Mesothelial cell of epicardium (in vitro differentiated cells): ENCODE data around the gene ME3. TPM values are rescaled to one million over a fixed set of nuclear protein-coding genes. Genes with fewer than 3 reads are reported as not detected.
"Not testable (repeated sequence)": the region's sequence is repeated elsewhere in the genome, so short reads cannot be mapped to it uniquely, and the experiment has no call there.

Experiments used
- DNase-seq, 2 experiments: peaks; one replicate each; pipeline ENCODE4 v3.0.0; 2021; ENCODE audit warnings: low spot score in 2 of 2; ENCODE audit not compliant: unreplicated experiment in 2 of 2
- H3K27ac Mint-ChIP-seq: 2 replicates; pipeline ENCODE4 v1.8.0; 2021; ENCODE audit warnings: mixed read lengths
- H3K27me3 Mint-ChIP-seq: 2 replicates; pipeline ENCODE4 v1.8.0; 2021; ENCODE audit warnings: low read depth, mixed read lengths
- H3K36me3 Mint-ChIP-seq: 2 replicates; pipeline ENCODE4 v1.8.0; 2021; ENCODE audit warnings: mixed read lengths
- H3K4me1 Mint-ChIP-seq: 2 replicates; pipeline ENCODE4 v1.8.0; 2021; ENCODE audit warnings: mixed read lengths
- H3K4me3 Mint-ChIP-seq: 2 replicates; pipeline ENCODE4 v1.8.0; 2021; ENCODE audit warnings: mild to moderate bottlenecking, moderate library complexity, mixed read lengths
- H3K9me3 Mint-ChIP-seq: 2 replicates; pipeline ENCODE4 v1.8.0; 2021; ENCODE audit warnings: mixed read lengths
- total RNA-seq: library from RNA; stranded (reverse); gene quantifications from 3 replicates; pipeline ENCODE4 v1.2.1, GENCODE V29; 2021
- TF ChIP-seq, protein P1 (sequence below): fragments of 200-600 bp; sonication (generic); IDR thresholded peaks from one replicate; pipeline ENCODE4 v1.5.0; 2021; ENCODE audit warnings: antibody characterized with exemption; ENCODE audit not compliant: unreplicated experiment

The ME3 gene
- total RNA-seq, 1 donor from 2014 or later, result 11.8 TPM

DNA sequence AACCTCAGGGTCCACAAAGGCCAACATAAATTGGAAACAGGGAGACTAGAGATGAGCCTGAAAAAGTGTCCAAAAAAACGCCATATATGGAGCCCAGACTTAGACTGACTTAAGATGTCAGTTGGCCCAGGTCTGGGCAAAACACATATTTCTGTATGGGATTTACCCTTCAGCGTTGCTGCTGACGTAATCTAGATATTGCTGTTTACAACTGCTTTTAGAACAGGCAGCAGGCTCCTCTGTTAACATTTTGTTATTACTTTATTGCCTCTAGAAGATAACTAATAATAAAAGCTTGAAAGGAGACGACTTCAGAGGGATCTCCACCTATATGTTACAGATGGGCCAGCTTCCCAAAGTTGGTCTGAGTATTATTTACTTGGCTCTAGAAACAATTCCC is 8.7 kb downstream of the ME3 start:
- no peak overlapping the region for H3K4me3 Mint-ChIP-seq
- TF ChIP-seq, protein P1, sequence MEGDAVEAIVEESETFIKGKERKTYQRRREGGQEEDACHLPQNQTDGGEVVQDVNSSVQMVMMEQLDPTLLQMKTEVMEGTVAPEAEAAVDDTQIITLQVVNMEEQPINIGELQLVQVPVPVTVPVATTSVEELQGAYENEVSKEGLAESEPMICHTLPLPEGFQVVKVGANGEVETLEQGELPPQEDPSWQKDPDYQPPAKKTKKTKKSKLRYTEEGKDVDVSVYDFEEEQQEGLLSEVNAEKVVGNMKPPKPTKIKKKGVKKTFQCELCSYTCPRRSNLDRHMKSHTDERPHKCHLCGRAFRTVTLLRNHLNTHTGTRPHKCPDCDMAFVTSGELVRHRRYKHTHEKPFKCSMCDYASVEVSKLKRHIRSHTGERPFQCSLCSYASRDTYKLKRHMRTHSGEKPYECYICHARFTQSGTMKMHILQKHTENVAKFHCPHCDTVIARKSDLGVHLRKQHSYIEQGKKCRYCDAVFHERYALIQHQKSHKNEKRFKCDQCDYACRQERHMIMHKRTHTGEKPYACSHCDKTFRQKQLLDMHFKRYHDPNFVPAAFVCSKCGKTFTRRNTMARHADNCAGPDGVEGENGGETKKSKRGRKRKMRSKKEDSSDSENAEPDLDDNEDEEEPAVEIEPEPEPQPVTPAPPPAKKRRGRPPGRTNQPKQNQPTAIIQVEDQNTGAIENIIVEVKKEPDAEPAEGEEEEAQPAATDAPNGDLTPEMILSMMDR, result no peak
- H3K4me1 Mint-ChIP-seq, result peaks cover 1% of the 10 kb centered on the region
- no peaks in the 10 kb centered on the region for H3K9me3 Mint-ChIP-seq
- peaks cover 42% of the 10 kb centered on the region for H3K27me3 Mint-ChIP-seq
- H3K36me3 Mint-ChIP-seq, result no peaks in the 10 kb centered on the region
- H3K27ac Mint-ChIP-seq, result no peak overlapping the region
- DNase-seq, result no peak

DNA sequence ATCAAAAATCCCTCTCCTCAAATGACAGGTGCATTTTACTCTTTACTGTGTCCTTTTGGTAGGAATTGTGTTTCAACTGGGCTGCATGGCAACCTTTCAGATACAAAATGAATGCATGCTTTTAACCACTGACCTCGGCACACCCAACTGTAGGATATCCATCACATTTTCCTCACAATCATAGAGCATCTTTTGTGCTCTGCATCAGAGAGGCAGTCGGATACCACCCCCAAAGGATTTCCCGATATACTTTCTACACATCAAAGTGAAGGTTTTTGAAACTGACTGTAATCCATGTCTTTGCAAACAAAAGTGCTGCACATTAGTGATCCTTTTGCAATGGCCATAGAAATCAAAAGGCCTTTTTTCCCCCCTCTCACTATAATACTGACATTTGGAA is 9.1 kb downstream of the ME3 start:
- TF ChIP-seq, protein P1, result no peak
- H3K9me3 Mint-ChIP-seq, result no peaks in the 10 kb centered on the region
- no peak overlapping the region for H3K27ac Mint-ChIP-seq
- peaks cover 37% of the 10 kb centered on the region for H3K27me3 Mint-ChIP-seq
- DNase-seq, result no peak
- H3K4me3 Mint-ChIP-seq, result no peak overlapping the region
- peaks cover 1% of the 10 kb centered on the region for H3K4me1 Mint-ChIP-seq
- H3K36me3 Mint-ChIP-seq, result no peaks in the 10 kb centered on the region

- TF ChIP-seq, protein P1, result no peak
- Mint-ChIP-seq H3K36me3 (peaks cover 3% of the 10 kb centered on the region), H3K4me3 (no peak overlapping the region)
Measured at GRCh38 chr11:86660736-86661135, 11.7 kb downstream of the ME3 start.

DNA sequence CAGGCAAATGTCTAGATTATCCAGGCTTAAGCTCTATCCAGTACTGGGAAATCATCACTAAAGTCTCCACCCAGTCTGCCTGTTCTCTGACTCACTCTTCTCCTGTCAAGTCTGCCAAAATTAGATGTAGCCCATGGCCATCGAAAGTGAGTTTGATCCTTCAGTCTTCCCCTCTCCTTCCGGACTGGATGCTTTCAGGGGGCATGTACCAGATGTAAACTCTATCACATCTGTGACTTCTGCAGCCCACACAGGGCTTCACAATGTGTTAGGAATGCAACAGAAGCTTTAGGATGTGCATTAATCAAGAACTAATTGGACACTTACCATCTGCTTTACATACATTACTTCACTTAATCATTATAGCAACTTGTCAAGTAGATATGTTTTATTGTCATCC is 12.3 kb downstream of the ME3 start:
- H3K4me1 Mint-ChIP-seq, result peaks cover 1% of the 10 kb centered on the region
- no peak for DNase-seq
- peaks cover 4% of the 10 kb centered on the region for H3K9me3 Mint-ChIP-seq
- TF ChIP-seq, protein P1, result no peak
- H3K36me3 Mint-ChIP-seq, result peaks cover 3% of the 10 kb centered on the region
- H3K27ac Mint-ChIP-seq, result no peak overlapping the region
- H3K27me3 Mint-ChIP-seq, result peaks cover 27% of the 10 kb centered on the region
- no peak overlapping the region for H3K4me3 Mint-ChIP-seq

More at GRCh38 chr11:86660736-86661135, 11.7 kb downstream of the ME3 start:
- Mint-ChIP-seq H3K27me3 (peaks cover 33% of the 10 kb centered on the region), H3K9me3 (peaks cover 4% of the 10 kb centered on the region), H3K4me1 (peaks cover 1% of the 10 kb centered on the region), H3K27ac (no peak overlapping the region)
- no peak for DNase-seq

DNA sequence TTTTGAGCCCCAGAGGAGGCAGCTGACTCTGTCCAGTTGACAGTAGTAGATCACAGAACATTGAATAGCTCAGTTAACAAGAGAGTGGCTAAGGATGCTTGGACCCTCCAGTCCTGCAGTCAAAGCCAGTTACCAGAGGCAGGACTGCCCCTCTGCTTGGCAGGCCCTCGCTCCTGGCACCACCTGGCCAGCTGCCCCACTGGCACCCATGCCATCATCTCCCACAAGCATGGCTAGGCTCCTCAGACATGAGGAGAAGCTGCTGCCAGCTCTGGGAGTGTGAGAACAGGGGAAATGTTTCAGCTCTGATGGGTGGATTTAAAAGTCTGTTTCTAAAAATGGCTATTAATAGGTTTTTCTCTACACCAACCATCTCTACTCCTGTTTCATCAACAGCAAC is 13.9 kb downstream of the ME3 start:
- DNase-seq, result no peak
- Mint-ChIP-seq H3K4me1 (peaks cover under 1% of the 10 kb centered on the region), H3K36me3 (peaks cover 3% of the 10 kb centered on the region), H3K4me3 (no peak overlapping the region), H3K9me3 (peaks cover 4% of the 10 kb centered on the region), H3K27ac (no peak overlapping the region), H3K27me3 (peaks cover 22% of the 10 kb centered on the region)
- TF ChIP-seq, protein P1, result no peak

DNA sequence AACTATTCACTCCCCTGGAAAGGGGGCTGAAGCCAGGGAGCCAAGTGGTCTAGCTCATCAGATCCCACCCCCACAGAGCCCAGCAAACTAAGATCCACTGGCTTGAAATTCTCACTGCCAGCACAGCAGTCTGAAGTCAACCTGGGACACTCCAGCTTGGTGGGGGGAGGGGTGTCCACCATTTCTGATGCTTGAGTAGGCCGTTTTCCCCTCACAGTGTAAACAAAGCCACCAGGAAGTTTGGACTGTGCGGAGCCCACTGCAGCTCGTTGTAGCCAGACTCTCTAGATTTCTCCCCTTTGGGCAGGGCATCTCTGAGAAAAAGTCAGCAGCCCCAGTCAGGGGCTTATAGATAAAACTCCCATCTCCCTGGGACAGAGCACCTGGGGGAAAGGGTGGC is 27.2 kb downstream of the ME3 start:
- not testable (repeated sequence) for H3K27me3 Mint-ChIP-seq, DNase-seq, H3K27ac Mint-ChIP-seq, H3K36me3 Mint-ChIP-seq, H3K4me1 Mint-ChIP-seq, H3K4me3 Mint-ChIP-seq
- H3K9me3 Mint-ChIP-seq, result peaks cover 27% of the 10 kb centered on the region
